Measurements from ENCODE around the gene VASN.
A peak's percentile ranks its signal among the peaks of the same experiment; 100 is the strongest.

Gene VASN

GRCh38 chr16:4347765-4348509, 23.7 kb upstream of the VASN start:
- TF ChIP-seq CTCF (IDR thresholded peaks at IDR 0.05), result no peak

GRCh38 chr16:4349332-4349731, 22.3 kb upstream of the VASN start:
- no peak for TF ChIP-seq CTCF (IDR thresholded peaks at IDR 0.05)

DNA sequence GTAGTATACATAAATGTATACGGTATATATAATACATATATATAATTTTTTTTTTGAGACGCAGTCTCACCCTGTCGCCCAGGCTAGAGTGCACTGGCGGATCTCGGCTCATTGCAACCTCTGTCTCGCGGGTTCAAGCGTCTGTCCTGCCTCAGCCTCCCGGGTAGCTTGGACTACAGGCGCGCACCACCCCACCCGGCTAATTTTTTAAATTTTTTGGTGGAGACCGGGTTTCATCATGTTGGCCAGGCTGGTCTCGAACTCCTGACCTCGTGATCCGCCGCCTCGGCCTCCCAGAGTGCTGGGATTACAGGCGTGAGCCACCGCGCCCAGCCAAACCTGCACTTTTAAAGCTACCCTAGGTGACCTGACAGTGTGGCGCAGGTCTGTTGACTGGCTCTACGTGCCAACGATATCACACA, 21.3 kb upstream of the VASN start:
- no peak for TF ChIP-seq CTCF (IDR thresholded peaks at IDR 0.05)

GRCh38 chr16:4350787-4351659, 20.6 kb upstream of the VASN start, which contains the start of gene PAM16:
Gene PAM16 (minus strand): TSS chr16:4351321. CDS start chr16:4351234, 87 bp downstream.
- TF ChIP-seq CTCF (IDR thresholded peaks at IDR 0.05), result peak; percentile 38; the same call in 1 of the 2 replicates

DNA sequence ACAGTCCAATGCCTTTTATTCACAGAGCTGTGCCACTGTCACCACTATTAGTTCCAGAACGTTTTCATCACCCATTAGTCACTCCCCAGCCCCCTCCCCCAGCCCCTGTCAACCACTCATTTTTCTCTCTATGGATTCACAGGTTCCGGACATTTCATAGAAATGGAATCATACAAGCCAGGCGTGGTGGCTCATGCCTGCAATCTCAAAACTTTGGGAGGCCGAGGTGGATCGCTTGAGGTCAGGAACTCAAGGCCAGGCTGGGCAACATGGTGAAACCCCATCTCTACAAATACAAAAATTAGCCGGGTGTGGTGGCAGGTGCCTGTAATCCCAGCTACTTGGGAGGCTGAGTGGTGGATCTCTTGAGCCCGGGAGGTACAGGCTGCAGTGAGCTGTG, 19.8 kb upstream of the VASN start:
- TF ChIP-seq CTCF (IDR thresholded peaks at IDR 0.05), result no peak

- no peak for TF ChIP-seq CTCF (IDR thresholded peaks at IDR 0.05)
Measured at GRCh38 chr16:4352843-4353242, 18.8 kb upstream of the VASN start.

- TF ChIP-seq CTCF (IDR thresholded peaks at IDR 0.05), result no peak
Measured at GRCh38 chr16:4353675-4354074, 18.0 kb upstream of the VASN start.

Data from LNCAP (cell line).